Ovary (tissue), 3 donors: Measurements from ENCODE around the gene GRK6.

ENCODE experiments used
- EP300 ChIP-seq: sonication (generic); formaldehyde crosslinking; IDR thresholded peaks from one replicate; pipeline ENCODE4 v1.6.1; 2017; ENCODE audit warnings: antibody characterized with exemption
- TF ChIP-seq, protein P1 (sequence below), 3 donors: fragments of 450-650 bp in 2 of 3; fragments of 200-600 bp in 1 of 3; IDR thresholded peaks; one replicate each; pipeline versions ENCODE4 v1.5.1 to v1.8.0; 2016 to 2022; ENCODE audit warnings: antibody characterized with exemption in 3 of 3, mild to moderate bottlenecking in 1 of 3
- donor health status: DM: no; HTN: no; CAD: no.

DNA sequence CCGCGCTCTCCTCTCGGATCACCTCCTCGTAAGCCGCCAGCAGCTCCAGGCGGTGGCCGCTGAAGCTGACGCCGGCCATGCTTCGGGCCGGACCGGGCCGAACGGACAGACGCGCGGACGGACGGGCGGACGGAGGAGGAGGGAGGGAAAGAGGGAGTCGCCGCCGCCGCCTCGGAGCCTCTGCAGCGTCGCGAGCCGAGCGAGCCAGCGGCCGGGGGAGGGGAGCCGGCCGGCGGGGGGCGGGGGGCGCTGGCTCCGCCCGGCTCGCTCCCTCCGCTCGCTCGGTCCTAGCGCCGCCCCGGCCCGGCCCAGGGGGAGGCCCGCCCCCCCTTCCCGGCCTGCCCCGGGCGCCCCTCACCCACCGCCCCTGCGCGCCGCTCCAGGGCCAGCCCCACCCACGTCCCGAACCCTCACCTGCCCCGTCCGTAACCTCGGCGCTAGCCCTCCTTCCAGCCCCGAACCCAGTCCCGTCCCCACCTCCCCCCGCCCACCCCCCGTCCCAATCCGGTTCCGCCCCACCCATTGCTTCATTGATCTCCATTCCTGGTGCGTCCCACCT is 47.0 kb downstream of the GRK6 start, which contains the start of gene DBN1:
- TF ChIP-seq, protein P1, sequence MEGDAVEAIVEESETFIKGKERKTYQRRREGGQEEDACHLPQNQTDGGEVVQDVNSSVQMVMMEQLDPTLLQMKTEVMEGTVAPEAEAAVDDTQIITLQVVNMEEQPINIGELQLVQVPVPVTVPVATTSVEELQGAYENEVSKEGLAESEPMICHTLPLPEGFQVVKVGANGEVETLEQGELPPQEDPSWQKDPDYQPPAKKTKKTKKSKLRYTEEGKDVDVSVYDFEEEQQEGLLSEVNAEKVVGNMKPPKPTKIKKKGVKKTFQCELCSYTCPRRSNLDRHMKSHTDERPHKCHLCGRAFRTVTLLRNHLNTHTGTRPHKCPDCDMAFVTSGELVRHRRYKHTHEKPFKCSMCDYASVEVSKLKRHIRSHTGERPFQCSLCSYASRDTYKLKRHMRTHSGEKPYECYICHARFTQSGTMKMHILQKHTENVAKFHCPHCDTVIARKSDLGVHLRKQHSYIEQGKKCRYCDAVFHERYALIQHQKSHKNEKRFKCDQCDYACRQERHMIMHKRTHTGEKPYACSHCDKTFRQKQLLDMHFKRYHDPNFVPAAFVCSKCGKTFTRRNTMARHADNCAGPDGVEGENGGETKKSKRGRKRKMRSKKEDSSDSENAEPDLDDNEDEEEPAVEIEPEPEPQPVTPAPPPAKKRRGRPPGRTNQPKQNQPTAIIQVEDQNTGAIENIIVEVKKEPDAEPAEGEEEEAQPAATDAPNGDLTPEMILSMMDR (IDR thresholded peaks at IDR 0.05) = no peak
- no peak for TF ChIP-seq EP300
